Measurements from ENCODE around the gene TRPM6. TPM values are rescaled to one million over a fixed set of nuclear protein-coding genes. Genes with fewer than 3 reads are reported as not detected.

Gene TRPM6
- total and polyA plus RNA-seq, 2 donors (not counting 3 experiments of a cell fraction or from before 2014, with no cell fraction given), result 0.01 to 0.22 TPM

DNA sequence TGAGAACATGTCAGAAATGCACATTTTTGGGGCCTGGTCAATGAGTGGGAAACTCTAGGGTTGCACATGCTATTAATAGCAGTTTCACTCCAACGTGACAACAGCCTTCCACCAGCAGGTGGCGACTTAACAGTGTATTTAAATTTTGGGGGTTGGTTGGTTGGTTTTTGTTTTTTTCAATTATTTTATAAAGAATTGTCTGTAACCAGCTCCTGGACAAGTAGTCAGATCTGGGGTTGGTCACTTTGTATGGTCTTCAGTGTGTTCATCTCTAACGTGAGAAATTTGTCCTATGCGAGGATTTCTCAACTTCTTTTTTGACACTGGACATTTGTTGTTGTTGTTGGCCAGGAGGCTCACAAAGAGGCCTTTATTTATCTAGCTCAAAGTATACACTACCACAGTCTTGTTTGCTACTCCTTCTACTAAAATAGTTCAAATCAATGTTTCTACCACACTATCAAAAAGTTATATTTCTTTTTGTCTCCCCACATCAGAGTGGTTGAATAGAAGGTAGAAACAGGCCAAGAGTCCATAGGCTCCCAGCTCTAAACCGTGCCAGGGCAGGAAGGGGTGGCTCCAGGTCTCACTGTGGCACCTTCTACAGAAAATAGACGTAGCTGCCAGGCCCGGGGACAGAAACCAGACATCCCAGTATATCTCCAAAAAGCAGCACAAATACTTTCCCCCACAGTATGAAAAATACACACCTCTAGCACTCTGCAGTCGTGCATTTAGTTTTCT lies 110.4 kb downstream of the TRPM6 start:
- no peak overlapping the region for H3K9ac ChIP-seq (replicated peaks; ENCODE audit: extremely low read depth, insufficient read depth, low read length)
- no peak overlapping the region for H3K4me3 ChIP-seq (replicated peaks in 1 of 3; ENCODE audit: insufficient read depth in 1 of 3, low read depth in 1 of 3, low read length in 3 of 3)
- no peaks in the 10 kb centered on the region for H3K4me1 ChIP-seq (ENCODE audit: control insufficient read depth, extremely low read depth, insufficient read depth, low read length)
- FAIRE-seq (peak; percentile 82), DNase-seq (ENCODE audit: low read depth, low spot score) (peak; percentile 52)
- H3K9me1 ChIP-seq (replicated peaks; ENCODE audit: control insufficient read depth, extremely low read depth, insufficient read depth, low read length), result no peaks in the 10 kb centered on the region
- TF ChIP-seq, protein P1, sequence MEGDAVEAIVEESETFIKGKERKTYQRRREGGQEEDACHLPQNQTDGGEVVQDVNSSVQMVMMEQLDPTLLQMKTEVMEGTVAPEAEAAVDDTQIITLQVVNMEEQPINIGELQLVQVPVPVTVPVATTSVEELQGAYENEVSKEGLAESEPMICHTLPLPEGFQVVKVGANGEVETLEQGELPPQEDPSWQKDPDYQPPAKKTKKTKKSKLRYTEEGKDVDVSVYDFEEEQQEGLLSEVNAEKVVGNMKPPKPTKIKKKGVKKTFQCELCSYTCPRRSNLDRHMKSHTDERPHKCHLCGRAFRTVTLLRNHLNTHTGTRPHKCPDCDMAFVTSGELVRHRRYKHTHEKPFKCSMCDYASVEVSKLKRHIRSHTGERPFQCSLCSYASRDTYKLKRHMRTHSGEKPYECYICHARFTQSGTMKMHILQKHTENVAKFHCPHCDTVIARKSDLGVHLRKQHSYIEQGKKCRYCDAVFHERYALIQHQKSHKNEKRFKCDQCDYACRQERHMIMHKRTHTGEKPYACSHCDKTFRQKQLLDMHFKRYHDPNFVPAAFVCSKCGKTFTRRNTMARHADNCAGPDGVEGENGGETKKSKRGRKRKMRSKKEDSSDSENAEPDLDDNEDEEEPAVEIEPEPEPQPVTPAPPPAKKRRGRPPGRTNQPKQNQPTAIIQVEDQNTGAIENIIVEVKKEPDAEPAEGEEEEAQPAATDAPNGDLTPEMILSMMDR (IDR thresholded peaks at IDR 0.05; ENCODE audit: extremely low read depth in 1 of 2, insufficient read depth in 1 of 2, low read depth in 1 of 2, low read length in 2 of 2), result peak; percentile 61 to 67
- TF ChIP-seq JUN (IDR thresholded peaks at IDR 0.05; ENCODE audit: borderline replicate concordance, insufficient read depth, insufficient read length, low read depth), result no peak
- H2AFZ ChIP-seq (ENCODE audit: low read depth, low read length), result no peak overlapping the region
- CTCF ChIA-PET, result interaction anchor here (0.6 to 7.5 kb wide), 36 partner anchors 9 to 1089 kb away, joined by 3 to 127 read pairs (median 3); partner anchors contain the start of genes C9orf40, CARNMT1, NMRK1 and TRPM6
- no peaks in the 10 kb centered on the region for H3K9me3 ChIP-seq (replicated peaks; ENCODE audit: control insufficient read depth, insufficient read depth, low read length)
- no peak overlapping the region for H3K4me2 ChIP-seq (ENCODE audit: insufficient read depth, low read length)
- no peaks in the 10 kb centered on the region for H4K20me1 ChIP-seq (replicated peaks; ENCODE audit: control insufficient read depth, extremely low read depth, insufficient read depth, low read length)
- no peaks in the 10 kb centered on the region for H3K36me3 ChIP-seq (ENCODE audit: control insufficient read depth in 2 of 2, extremely low read depth in 1 of 2, insufficient read depth in 2 of 2, low read length in 2 of 2)
- BruUV-seq (replicated peaks), result no TSS peak
- POLR2A ChIA-PET, result no interaction called here
- dilution Hi-C loops (cut with MboI; ENCODE audit: extremely low pct_ligation_motif_present, low sequenced_read_pairs) (loop anchor here (25.0 kb wide), 1 partner anchor 285 kb away; no protein-coding TSS in a partner anchor), intact Hi-C loops (cut with micrococcal nuclease) (loop anchor here (1.0 to 10.0 kb wide), 4 partner anchors 175 to 1087 kb away; partner anchors contain the start of gene C9orf40)
- no peaks in the 10 kb centered on the region for H3K79me2 ChIP-seq (ENCODE audit: control insufficient read depth, insufficient read depth, low read length)
- no peak overlapping the region for H3K27ac ChIP-seq (ENCODE audit: insufficient read depth, low read depth, low read length)
- H3K27me3 ChIP-seq (ENCODE audit: control insufficient read depth in 2 of 2, insufficient read depth in 2 of 2, low read length in 2 of 2), result peaks cover 2 to 3% of the 10 kb centered on the region in 2 experiments

DNA sequence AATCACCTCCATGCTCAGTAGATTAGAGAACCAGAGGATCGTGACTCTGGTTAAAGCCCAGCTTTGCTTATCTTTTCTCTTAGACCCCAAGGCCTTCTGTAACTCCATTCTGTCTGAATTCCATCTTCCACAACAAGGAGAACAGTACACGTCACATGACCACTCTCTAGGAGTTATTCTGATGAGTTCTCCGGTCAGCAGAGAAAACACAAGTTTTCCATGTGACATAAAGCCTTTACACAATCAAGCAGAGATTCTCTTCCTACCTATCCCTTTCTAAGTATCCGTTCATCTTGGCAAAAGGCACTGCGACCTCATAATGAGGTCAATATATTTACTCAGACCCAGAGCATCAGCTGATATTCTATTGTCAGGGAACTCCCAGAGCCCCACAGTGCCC lies 112.3 kb downstream of the TRPM6 start:
- CTCF ChIA-PET, result interaction anchor here (0.5 to 7.6 kb wide), 11 partner anchors 8 to 1091 kb away, joined by 3 to 127 read pairs (median 13); partner anchors contain the start of genes C9orf40 and TRPM6
- Histone ChIP-seq H3K27me3 (ENCODE audit: control insufficient read depth in 2 of 2, insufficient read depth in 2 of 2, low read length in 2 of 2) (peaks cover 3 to 4% of the 10 kb centered on the region in 2 experiments), H3K36me3 (ENCODE audit: control insufficient read depth in 2 of 2, extremely low read depth in 1 of 2, insufficient read depth in 2 of 2, low read length in 2 of 2) (no peaks in the 10 kb centered on the region), H3K4me1 (ENCODE audit: control insufficient read depth, extremely low read depth, insufficient read depth, low read length) (no peaks in the 10 kb centered on the region), H3K9ac (replicated peaks; ENCODE audit: extremely low read depth, insufficient read depth, low read length) (no peak overlapping the region), H3K9me3 (replicated peaks; ENCODE audit: control insufficient read depth, insufficient read depth, low read length) (no peaks in the 10 kb centered on the region), H3K4me2 (ENCODE audit: insufficient read depth, low read length) (no peak overlapping the region), H3K9me1 (replicated peaks; ENCODE audit: control insufficient read depth, extremely low read depth, insufficient read depth, low read length) (no peaks in the 10 kb centered on the region), H4K20me1 (replicated peaks; ENCODE audit: control insufficient read depth, extremely low read depth, insufficient read depth, low read length) (no peaks in the 10 kb centered on the region), H3K4me3 (replicated peaks in 1 of 3; ENCODE audit: insufficient read depth in 1 of 3, low read depth in 1 of 3, low read length in 3 of 3) (no peak overlapping the region), H2AFZ (ENCODE audit: low read depth, low read length) (no peak overlapping the region), H3K79me2 (ENCODE audit: control insufficient read depth, insufficient read depth, low read length) (no peaks in the 10 kb centered on the region), H3K27ac (ENCODE audit: insufficient read depth, low read depth, low read length) (no peak overlapping the region)
- POLR2A ChIA-PET, result no interaction called here
- intact Hi-C loops (cut with micrococcal nuclease) (loop anchor here (5.0 to 10.0 kb wide), 2 partner anchors 412 to 1089 kb away; no protein-coding TSS in a partner anchor), dilution Hi-C loops (cut with MboI; ENCODE audit: extremely low pct_ligation_motif_present, low sequenced_read_pairs) (loop anchor here (25.0 kb wide), 1 partner anchor 287 kb away; no protein-coding TSS in a partner anchor)
- no TSS peak for BruUV-seq (replicated peaks)
- no peak for DNase-seq (ENCODE audit: low read depth, low spot score)
- no peak for FAIRE-seq
- TF ChIP-seq JUN (IDR thresholded peaks at IDR 0.05; ENCODE audit: borderline replicate concordance, insufficient read depth, insufficient read length, low read depth) (no peak), GATA2 (IDR thresholded peaks at IDR 0.05; ENCODE audit: insufficient read depth, insufficient read length, low read depth, low read length) (no peak), POLR2AphosphoS5 (IDR thresholded peaks at IDR 0.05; ENCODE audit: insufficient read depth, low read depth, low read length) (no peak), MYC (IDR thresholded peaks at IDR 0.05; ENCODE audit: low read depth, low read length) (no peak), EZH2 (IDR thresholded peaks at IDR 0.05; ENCODE audit: borderline replicate concordance, low read depth, low read length, severe bottlenecking) (no peak), MAX (IDR thresholded peaks at IDR 0.05; ENCODE audit: insufficient read depth, insufficient read length) (no peak), FOS (IDR thresholded peaks at IDR 0.05; ENCODE audit: borderline replicate concordance, insufficient read depth, low read length) (no peak), POLR2A (IDR thresholded peaks at IDR 0.05; ENCODE audit: low read depth, low read length) (no peak)
- TF ChIP-seq, protein P1 (IDR thresholded peaks at IDR 0.05; ENCODE audit: extremely low read depth in 1 of 2, insufficient read depth in 1 of 2, low read depth in 1 of 2, low read length in 2 of 2), result no peak

All from endothelial cell of umbilical vein (primary cell).